Amniotic epithelial cell (primary cell): ENCODE measurements around the gene NEMP1.
"Not testable (repeated sequence)": the region's sequence is repeated elsewhere in the genome, so short reads cannot be mapped to it uniquely, and the experiment has no call there.

Source experiments
- DNase-seq: peaks from one replicate; pipeline ENCODE4 v3.0.0-alpha.2; 2010; ENCODE audit warnings: low read depth

The NEMP1 gene

GRCh38 chr12:57053901-57054300 lies 24.7 kb downstream of the NEMP1 start:
- not testable (repeated sequence) for DNase-seq

- not testable (repeated sequence) for DNase-seq
These were observed 25.4 kb downstream of the NEMP1 start for GRCh38 chr12:57053146-57053545.

- no peak for DNase-seq
These were observed 27.6 kb downstream of the NEMP1 start for GRCh38 chr12:57051011-57051410.

GRCh38 chr12:57049890-57050289 lies 28.7 kb downstream of the NEMP1 start, which contains the start of gene MYO1A:
Gene MYO1A (minus strand): TSS chr12:57050129. CDS start chr12:57048323, 1,806 bp downstream.
- DNase-seq: peak; percentile 19

- no peak for DNase-seq
These were observed 29.5 kb downstream of the NEMP1 start for GRCh38 chr12:57049119-57049446.

GRCh38 chr12:57048423-57049118 lies 30.0 kb downstream of the NEMP1 start:
- DNase-seq: no peak

- peak; percentile 37 for DNase-seq
These were observed 30.6 kb downstream of the NEMP1 start for GRCh38 chr12:57047981-57048380.

GRCh38 chr12:57046947-57047890 lies 31.4 kb downstream of the NEMP1 start:
- DNase-seq: no peak

- DNase-seq: no peak
These were observed 32.4 kb downstream of the NEMP1 start for GRCh38 chr12:57046086-57046791.

- DNase-seq: no peak
These were observed 33.7 kb downstream of the NEMP1 start for GRCh38 chr12:57044889-57045288.

GRCh38 chr12:57044468-57044867 lies 34.1 kb downstream of the NEMP1 start:
- no peak for DNase-seq

- DNase-seq: no peak
These were observed 35.9 kb downstream of the NEMP1 start for GRCh38 chr12:57042695-57043094.

- no peak for DNase-seq
These were observed 37.8 kb downstream of the NEMP1 start for GRCh38 chr12:57040750-57041149.

GRCh38 chr12:57040211-57040610 lies 38.4 kb downstream of the NEMP1 start:
- no peak for DNase-seq

GRCh38 chr12:57039016-57039798 lies 39.4 kb downstream of the NEMP1 start:
- DNase-seq: no peak

GRCh38 chr12:57037264-57037663 lies 41.3 kb downstream of the NEMP1 start:
- no peak for DNase-seq

- no peak for DNase-seq
These were observed 45.2 kb downstream of the NEMP1 start for GRCh38 chr12:57033431-57033830.

- no peak for DNase-seq
These were observed 46.8 kb downstream of the NEMP1 start for GRCh38 chr12:57031789-57032188.

- no peak for DNase-seq
These were observed 47.4 kb downstream of the NEMP1 start for GRCh38 chr12:57031138-57031725.

GRCh38 chr12:57029457-57029856 lies 49.1 kb downstream of the NEMP1 start:
- DNase-seq: no peak

- DNase-seq: no peak
These were observed 50.8 kb downstream of the NEMP1 start for GRCh38 chr12:57027805-57028153.
